GM12878 (cell line): ENCODE data around the gene RIMS1. TPM values are rescaled to one million over a fixed set of nuclear protein-coding genes. Genes with fewer than 3 reads are reported as not detected.

Source experiments
- ATAC-seq: fragments of 200-7000 bp; cut with Tn5 transposase; 3 replicates; pipeline ENCODE4 v1.9.1; 2020; ENCODE audit warnings: mild to moderate bottlenecking, moderate library complexity
- BruUV-seq: library from RNA; stranded (reverse); fragments of 400-500 nt; replicated peaks from 2 replicates; lab custom pipeline; 2021; lab: Mats Ljungman, UMichigan
- CTCF ChIA-PET: fragments of 300-600 bp; sonication (Branson Sonifier 250); formaldehyde crosslinking; extraction: SDS; loops from one replicate; lab custom pipeline; 2021; ENCODE audit warnings: inconsistent platforms; lab: Yijun Ruan, JAX
- POLR2A ChIA-PET: fragments of 350-600 bp; formaldehyde crosslinking; extraction: SDS; loops from one replicate; lab custom pipeline; 2021; ENCODE audit warnings: inconsistent platforms; lab: Charles Lee
- RAD21 ChIA-PET: fragments of 300-600 bp; sonication (Branson Sonifier 250); formaldehyde crosslinking; loops from one replicate; lab custom pipeline; 2023; ENCODE audit warnings: antibody characterized with exemption; ENCODE audit not compliant: unreplicated experiment; lab: Charles Lee
- SMC1A ChIA-PET: fragments of 300-600 bp; sonication (Branson Sonifier 250); formaldehyde crosslinking; loops from one replicate; lab custom pipeline; 2023; ENCODE audit not compliant: unreplicated experiment, uncharacterized antibody; lab: Charles Lee
- DNase-seq: peaks from one replicate; pipeline ENCODE4 v3.0.0-alpha.2; 2011; ENCODE audit warnings: low read depth, low spot score
- FAIRE-seq: peaks from 3 replicates; lab custom pipeline; 2011; peaks lifted over from hg19 to GRCh38; lab: Jason Lieb, UNC
- H2AFZ ChIP-seq: 2 replicates; pipeline ENCODE4 v1.6.0; 2011; ENCODE audit warnings: low read depth, low read length, control low read depth; ENCODE audit not compliant: control insufficient read depth
- H3K27ac ChIP-seq: 2 replicates; pipeline ENCODE4 v1.5.1; 2011; ENCODE audit warnings: control low read depth; ENCODE audit not compliant: control insufficient read depth, insufficient read depth
- H3K27me3 ChIP-seq, 2 experiments: replicated peaks in 1 of 2; 2 replicates each; pipeline versions ENCODE4 v1.6.0 to v1.6.1; 2011; ENCODE audit warnings: low read length in 1 of 2; ENCODE audit not compliant: control insufficient read depth in 2 of 2, insufficient read depth in 2 of 2
- H3K36me3 ChIP-seq, 2 experiments: 2 replicates each; pipeline ENCODE4 v1.5.1; 2011; ENCODE audit warnings: low read length in 1 of 2; ENCODE audit not compliant: control insufficient read depth in 2 of 2, insufficient read depth in 2 of 2
- H3K4me1 ChIP-seq: 2 replicates; pipeline ENCODE4 v1.6.1; 2011; ENCODE audit warnings: mild to moderate bottlenecking, low read length, moderate library complexity, mixed read lengths; ENCODE audit not compliant: control insufficient read depth, insufficient read depth
- H3K4me2 ChIP-seq: 2 replicates; pipeline ENCODE4 v1.6.0; 2011; ENCODE audit warnings: control low read depth; ENCODE audit not compliant: control insufficient read depth, insufficient read depth
- H3K4me3 ChIP-seq: fragments of 200-600 bp; sonication (generic); 2 replicates; pipeline ENCODE4 v1.5.1; 2016
- H3K79me2 ChIP-seq: 2 replicates; pipeline ENCODE4 v1.6.0; 2011; ENCODE audit warnings: low read length; ENCODE audit not compliant: control insufficient read depth, insufficient read depth
- H3K9ac ChIP-seq: 2 replicates; pipeline ENCODE4 v1.8.0; 2011; ENCODE audit warnings: low read length, control low read depth, mixed read lengths; ENCODE audit not compliant: control insufficient read depth, insufficient read depth
- H3K9me3 ChIP-seq: replicated peaks from 3 replicates; pipeline ENCODE4 v1.5.1; 2011; ENCODE audit warnings: mild to moderate bottlenecking, low read length; ENCODE audit not compliant: control insufficient read depth, insufficient read depth
- H4K20me1 ChIP-seq: 2 replicates; pipeline ENCODE4 v1.6.0; 2011; ENCODE audit not compliant: control insufficient read depth, insufficient read depth
- ATF3 ChIP-seq: IDR thresholded peaks from 2 replicates; pipeline ENCODE4 v1.6.1; 2011; ENCODE audit warnings: low read depth, mild to moderate bottlenecking, low read length, moderate library complexity, borderline replicate concordance; ENCODE audit errors: extremely low read depth
- CBX5 ChIP-seq: sonication (generic); IDR thresholded peaks from 2 replicates; pipeline ENCODE4 v1.6.1; 2016; ENCODE audit warnings: low read depth, moderate library complexity, mild to moderate bottlenecking, inconsistent platforms
- CUX1 ChIP-seq: IDR thresholded peaks from 2 replicates; pipeline ENCODE4 v1.6.1; 2012; ENCODE audit warnings: improper control_type of control experiment, low read depth, low read length; ENCODE audit not compliant: insufficient replicate concordance
- EP300 ChIP-seq, 2 experiments: fragments of 150-350 bp in 1 of 2; IDR thresholded peaks; 2 replicates each; pipeline ENCODE4 v1.6.1; 2011 to 2012; ENCODE audit warnings: low read depth in 2 of 2, low read length in 2 of 2, borderline replicate concordance in 1 of 2, improper control_type of control experiment in 1 of 2, inconsistent platforms in 1 of 2; ENCODE audit not compliant: control insufficient read depth in 1 of 2
- ETV6 ChIP-seq, 2 experiments: fragments of 450-650 bp in 1 of 2; IDR thresholded peaks in 1 of 2; conservative IDR thresholded peaks in 1 of 2; 2 replicates each; pipeline ENCODE4 v1.6.1; 2014; ENCODE audit warnings: antibody characterized with exemption in 1 of 2, borderline replicate concordance in 1 of 2, low read depth in 1 of 2, mild to moderate bottlenecking in 1 of 2, moderate library complexity in 1 of 2
- IRF3 ChIP-seq: fragments of 450-650 bp; IDR thresholded peaks from 2 replicates; pipeline ENCODE4 v1.6.1; 2014; ENCODE audit warnings: mild to moderate bottlenecking
- MYB ChIP-seq: fragments of 150-350 bp; IDR thresholded peaks from 2 replicates; pipeline ENCODE4 v1.6.1; 2014; ENCODE audit warnings: mild to moderate bottlenecking, low read depth, low read length, borderline replicate concordance
- NFIC ChIP-seq: IDR thresholded peaks from 2 replicates; pipeline ENCODE4 v1.6.1; 2012; ENCODE audit warnings: low read depth, mild to moderate bottlenecking, inconsistent platforms, low read length, moderate library complexity
- NFXL1 ChIP-seq: fragments of 450-650 bp; IDR thresholded peaks from 2 replicates; pipeline ENCODE4 v1.6.1; 2017; ENCODE audit warnings: antibody characterized with exemption, mild to moderate bottlenecking, borderline replicate concordance
- NR2C1 ChIP-seq: fragments of 450-650 bp; IDR thresholded peaks from 2 replicates; pipeline ENCODE4 v1.6.1; 2017; ENCODE audit warnings: antibody characterized with exemption, mild to moderate bottlenecking, moderate library complexity
- NRF1 ChIP-seq: conservative IDR thresholded peaks from 2 replicates; pipeline ENCODE4 v1.6.1; 2011; ENCODE audit warnings: mild to moderate bottlenecking, low read depth, low read length, improper control_type of control experiment
- PRDM15 ChIP-seq: fragments of 450-650 bp; formaldehyde crosslinking; IDR thresholded peaks from 2 replicates; pipeline ENCODE4 v1.4.0; 2020; ENCODE audit warnings: mild to moderate bottlenecking, moderate library complexity
- TCF3 ChIP-seq: IDR thresholded peaks from 2 replicates; pipeline ENCODE4 v1.6.1; 2012; ENCODE audit warnings: low read depth, mild to moderate bottlenecking, low read length, borderline replicate concordance; ENCODE audit not compliant: insufficient read depth
- WGBS: methylation state at CpG from one replicate; pipeline ENCODE4 v1.1.6; 2016; ENCODE audit warnings: low lambda C conversion rate; ENCODE audit not compliant: insufficient replicate concordance, insufficient coverage; ENCODE audit errors: missing lambda C conversion rate; 5-methylcytosine and 5-hydroxymethylcytosine counted together
- in situ Hi-C: fragments of 300-500 bp; cut with MboI; formaldehyde crosslinking; loops from 9 replicates; pipeline ENCODE4 v1.14.3; 2018; ENCODE audit warnings: mixed read lengths
- intact Hi-C: fragments of 100-400 bp; cut with micrococcal nuclease; formaldehyde crosslinking; loops from one replicate; pipeline ENCODE4 v1.14.2; 2022; ENCODE audit not compliant: unreplicated experiment
- polyA plus RNA-seq, 11 experiments: library from polyadenylated mRNA; depleted of rRNA in 4 of 11; unstranded in 6 of 11; stranded (reverse) in 5 of 11; fragments of >200 nt; fragmentation: Nextera tagmentation in 4 of 11; fragmentation: Illumina TruSeq in 1 of 11; extraction: Ambion mirVana in 4 of 11; extraction: Trizol in 1 of 11; gene quantifications; 1 replicate in 1 of 11; 2 replicates in 10 of 11; pipeline versions ENCODE4 v1.2.1 to v1.2.3, GENCODE V29; 2011 to 2016; ENCODE audit warnings: inconsistent platforms in 2 of 11, missing spikeins in 2 of 11, low read depth in 1 of 11
- total RNA-seq, 4 experiments: library from RNA; depleted of rRNA in 3 of 4; stranded (reverse); fragments of >200 nt in 3 of 4; fragmentation: Illumina TruSeq in 1 of 4; extraction: Trizol in 1 of 4; gene quantifications; 2 replicates each; pipeline versions ENCODE4 v1.2.1 to v1.2.3, GENCODE V29; 2013 to 2021

The RIMS1 gene
- total and polyA plus RNA-seq, 10 of the 15 experiments (the other 5 are each of a cell fraction or from before 2014, with no cell fraction given): 0.05 to 0.76 (median 0.23) TPM

DNA sequence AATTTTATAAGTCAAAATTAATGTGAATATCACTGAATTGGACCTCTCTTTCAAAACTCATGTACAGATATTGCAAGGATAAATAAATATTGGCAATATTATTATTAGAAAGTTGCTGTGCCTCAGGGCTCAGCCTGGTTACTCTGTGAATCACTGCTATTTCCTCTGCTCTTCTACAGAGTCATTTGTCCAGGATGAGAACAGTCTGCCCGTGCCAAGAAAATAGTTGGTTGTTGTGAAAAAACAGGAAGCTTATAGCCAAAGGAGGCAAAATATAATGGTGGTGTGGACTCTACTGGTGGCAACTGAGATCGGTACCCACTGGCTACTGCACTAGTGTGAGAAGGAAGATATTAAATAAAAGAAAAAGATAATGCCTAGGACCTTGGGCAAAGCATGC lies 93.6 kb downstream of the RIMS1 start:
- Histone ChIP-seq H3K36me3 (no peaks in the 10 kb centered on the region), H3K4me1 (no peaks in the 10 kb centered on the region), H3K4me3 (no peak overlapping the region), H3K9ac (no peak overlapping the region), H4K20me1 (no peaks in the 10 kb centered on the region), H3K4me2 (no peak overlapping the region), H3K79me2 (no peaks in the 10 kb centered on the region), H3K27ac (no peak overlapping the region), H3K27me3 (no peaks in the 10 kb centered on the region), H2AFZ (no peak overlapping the region), H3K9me3 (no peaks in the 10 kb centered on the region)
- DNase-seq: no peak
- POLR2A ChIA-PET: no interaction called here
- CTCF ChIA-PET: no interaction called here
- BruUV-seq: no TSS peak
- RAD21 ChIA-PET: no interaction called here
- intact Hi-C loops (loop anchor here (5.0 kb wide), 1 partner anchor 73 kb away; no protein-coding TSS in a partner anchor), in situ Hi-C loops (no loop called here)
- SMC1A ChIA-PET: no interaction called here
- WGBS: 16% methylated on average over 2 of the region's 2 CpGs
- FAIRE-seq: no peak
- no peak for ATAC-seq
- TF ChIP-seq NFIC (no peak), CUX1 (no peak), NRF1 (no peak), NFXL1 (no peak), MYB (no peak), ATF3 (no peak), EP300 (IDR thresholded peaks at IDR 0.05; ENCODE audit: borderline replicate concordance in 1 of 2, control insufficient read depth in 1 of 2, low read depth in 2 of 2, low read length in 2 of 2) (no peak), NR2C1 (no peak), PRDM15 (CRISPR knock-in tag) (no peak), IRF3 (no peak), TCF3 (no peak), CBX5 (no peak), ETV6 (conservative IDR thresholded peaks at IDR 0.05 in 1 of 2, IDR thresholded peaks at IDR 0.05 in 1 of 2; ENCODE audit: borderline replicate concordance in 1 of 2, low read depth in 1 of 2) (no peak)
